Osteoblast (primary cell): ENCODE measurements around the gene NAT9. TPM values are rescaled to one million over a fixed set of nuclear protein-coding genes. Genes with fewer than 3 reads are reported as not detected.

Experiments used
- DNase-seq: peaks from one replicate; pipeline ENCODE4 v3.0.0; 2011; ENCODE audit warnings: low spot score, mixed read lengths; ENCODE audit not compliant: insufficient read length; ENCODE audit errors: missing footprints
- H2AFZ ChIP-seq: 2 replicates; pipeline ENCODE4 v1.6.0; 2011; ENCODE audit warnings: mild to moderate bottlenecking, low read length
- H3K27ac ChIP-seq: 2 replicates; pipeline ENCODE4 v1.5.1; 2011; ENCODE audit warnings: mild to moderate bottlenecking, low read depth, low read length, moderate library complexity
- H3K27me3 ChIP-seq: 2 replicates; pipeline ENCODE4 v1.6.0; 2012; ENCODE audit warnings: mild to moderate bottlenecking, control low read depth, inconsistent platforms, low read length, moderate library complexity; ENCODE audit not compliant: insufficient read depth
- H3K36me3 ChIP-seq: 2 replicates; pipeline ENCODE4 v1.5.1; 2011; ENCODE audit warnings: mild to moderate bottlenecking, low read length, control low read depth, moderate library complexity; ENCODE audit not compliant: insufficient read depth
- H3K4me1 ChIP-seq: 2 replicates; pipeline ENCODE4 v1.5.1; 2011; ENCODE audit warnings: mild to moderate bottlenecking, low read length, control low read depth, moderate library complexity; ENCODE audit not compliant: insufficient read depth
- H3K4me2 ChIP-seq: 2 replicates; pipeline ENCODE4 v1.6.0; 2011; ENCODE audit warnings: mild to moderate bottlenecking, low read length; ENCODE audit not compliant: insufficient read depth
- H3K4me3 ChIP-seq: fragments of 200-600 bp; sonication (generic); 3 replicates; pipeline ENCODE4 v1.5.1; 2012; ENCODE audit warnings: mild to moderate bottlenecking, low read length, inconsistent platforms; ENCODE audit not compliant: insufficient read depth
- H3K79me2 ChIP-seq: 2 replicates; pipeline ENCODE4 v1.6.0; 2012; ENCODE audit warnings: mild to moderate bottlenecking, low read length, control low read depth, inconsistent platforms; ENCODE audit not compliant: insufficient read depth
- H3K9me3 ChIP-seq: 2 replicates; pipeline ENCODE4 v1.5.1; 2011; ENCODE audit warnings: low read depth, low read length, control low read depth
- H4K20me1 ChIP-seq: 2 replicates; pipeline ENCODE4 v1.6.0; 2012; ENCODE audit warnings: mild to moderate bottlenecking, low read length, control low read depth; ENCODE audit not compliant: insufficient read depth
- CTCF ChIP-seq: IDR thresholded peaks from 2 replicates; pipeline ENCODE4 v1.5.1; 2011; ENCODE audit warnings: mild to moderate bottlenecking, low read depth, low read length, moderate library complexity; ENCODE audit errors: extremely low read depth
- total RNA-seq: library from RNA; depleted of rRNA; stranded (reverse); fragments of >200 nt; gene quantifications from 2 replicates; pipeline ENCODE4 v1.2.3, GENCODE V29; 2012

The NAT9 gene
- total RNA-seq, 1 donor, result 35.1 TPM

- Histone ChIP-seq H3K27ac (no peak overlapping the region), H3K36me3 (peaks cover 35% of the 10 kb centered on the region), H2AFZ (no peak overlapping the region), H4K20me1 (peaks cover 17% of the 10 kb centered on the region), H3K9me3 (no peaks in the 10 kb centered on the region), H3K27me3 (no peaks in the 10 kb centered on the region), H3K4me2 (no peak overlapping the region), H3K79me2 (peaks cover 11% of the 10 kb centered on the region), H3K4me1 (peaks cover 3% of the 10 kb centered on the region), H3K4me3 (no peak overlapping the region)
- TF ChIP-seq CTCF, result peak; percentile 19
- DNase-seq, result peak; percentile 45
Measured at GRCh38 chr17:74785096-74785980, 9.2 kb upstream of the NAT9 start.

- Histone ChIP-seq H3K4me1 (peaks cover 3% of the 10 kb centered on the region), H3K79me2 (peaks cover 18% of the 10 kb centered on the region), H2AFZ (no peak overlapping the region), H3K4me3 (no peak overlapping the region), H3K27ac (no peak overlapping the region), H3K27me3 (no peaks in the 10 kb centered on the region), H3K9me3 (no peaks in the 10 kb centered on the region), H4K20me1 (peaks cover 23% of the 10 kb centered on the region), H3K4me2 (no peak overlapping the region), H3K36me3 (peaks cover 40% of the 10 kb centered on the region)
- no peak for TF ChIP-seq CTCF
- peak; percentile 17 for DNase-seq
Measured at GRCh38 chr17:74784125-74784810, 8.1 kb upstream of the NAT9 start.

GRCh38 chr17:74782571-74782970 is 6.4 kb upstream of the NAT9 start:
- Histone ChIP-seq H3K36me3 (peaks cover 45% of the 10 kb centered on the region), H3K79me2 (peaks cover 29% of the 10 kb centered on the region), H3K4me1 (peaks cover 6% of the 10 kb centered on the region), H3K4me2 (no peak overlapping the region), H3K9me3 (no peaks in the 10 kb centered on the region), H2AFZ (no peak overlapping the region), H3K4me3 (no peak overlapping the region), H3K27me3 (no peaks in the 10 kb centered on the region), H3K27ac (no peak overlapping the region), H4K20me1 (peaks cover 31% of the 10 kb centered on the region)
- DNase-seq, result peak; percentile 92
- no peak for TF ChIP-seq CTCF
